HG03045 (cell line): ENCODE data around the gene MAP2K6.
A peak's percentile ranks its signal among the peaks of the same experiment; 100 is the strongest.

Source experiments
- ATAC-seq: cut with Tn5 transposase; IDR thresholded peaks from one replicate; pipeline ENCODE4 v1.9.1; 2021; ENCODE audit warnings: mild to moderate bottlenecking, moderate library complexity; ENCODE audit not compliant: unreplicated experiment

MAP2K6 gene

DNA sequence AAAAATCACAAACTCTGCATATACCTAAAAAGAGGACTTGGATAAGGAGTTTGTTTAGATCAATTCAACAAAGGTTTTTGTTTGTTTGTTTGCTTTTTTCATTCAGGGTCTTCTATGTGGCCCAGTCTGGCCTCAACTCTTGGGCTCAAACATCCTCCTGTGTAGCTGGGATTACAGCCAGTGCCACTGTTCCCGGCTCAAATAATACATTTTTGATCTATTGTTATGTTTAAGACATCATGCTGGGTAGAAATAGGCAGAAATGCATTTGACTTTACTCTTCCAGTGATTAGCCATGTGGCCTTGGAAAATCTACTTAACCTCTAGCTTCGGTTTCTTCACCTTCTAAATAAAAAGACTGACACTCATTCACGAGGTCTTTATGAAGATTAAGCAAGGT, 11.5 kb downstream of the MAP2K6 start:
- ATAC-seq, result no peak

DNA sequence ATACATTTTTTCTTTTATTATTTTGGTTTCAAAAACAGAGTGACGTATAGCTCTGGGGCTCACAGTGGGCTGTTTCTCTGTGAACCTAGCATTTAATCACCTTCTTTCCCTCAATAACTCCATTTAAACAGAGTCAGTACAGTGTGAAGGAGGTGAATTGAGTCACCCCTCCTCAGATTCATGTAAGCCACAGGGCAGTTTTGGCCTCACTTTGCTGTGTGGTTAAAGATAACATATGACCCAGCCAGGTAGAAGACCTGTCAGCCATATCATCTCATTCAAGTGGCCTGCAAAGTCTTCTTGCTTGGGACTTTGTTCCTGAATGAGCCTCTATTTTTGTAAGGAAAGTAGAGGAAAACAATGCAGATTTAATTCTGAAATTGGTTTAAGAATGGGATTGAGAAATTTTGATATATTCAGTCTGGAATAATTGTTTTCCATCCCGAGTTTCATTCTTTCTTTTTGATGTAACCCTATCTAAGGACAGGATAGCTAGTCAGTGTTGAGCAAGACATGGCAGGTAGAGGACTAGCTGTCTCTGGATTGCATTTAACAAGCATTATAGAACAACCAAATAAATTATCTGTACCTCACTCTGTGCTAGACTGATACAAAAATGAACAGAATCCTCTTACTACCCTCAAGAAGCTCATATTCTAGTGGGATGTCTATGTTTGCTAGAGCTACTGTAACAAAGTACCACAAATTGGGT, 13.1 kb downstream of the MAP2K6 start:
- ATAC-seq, result no peak

DNA sequence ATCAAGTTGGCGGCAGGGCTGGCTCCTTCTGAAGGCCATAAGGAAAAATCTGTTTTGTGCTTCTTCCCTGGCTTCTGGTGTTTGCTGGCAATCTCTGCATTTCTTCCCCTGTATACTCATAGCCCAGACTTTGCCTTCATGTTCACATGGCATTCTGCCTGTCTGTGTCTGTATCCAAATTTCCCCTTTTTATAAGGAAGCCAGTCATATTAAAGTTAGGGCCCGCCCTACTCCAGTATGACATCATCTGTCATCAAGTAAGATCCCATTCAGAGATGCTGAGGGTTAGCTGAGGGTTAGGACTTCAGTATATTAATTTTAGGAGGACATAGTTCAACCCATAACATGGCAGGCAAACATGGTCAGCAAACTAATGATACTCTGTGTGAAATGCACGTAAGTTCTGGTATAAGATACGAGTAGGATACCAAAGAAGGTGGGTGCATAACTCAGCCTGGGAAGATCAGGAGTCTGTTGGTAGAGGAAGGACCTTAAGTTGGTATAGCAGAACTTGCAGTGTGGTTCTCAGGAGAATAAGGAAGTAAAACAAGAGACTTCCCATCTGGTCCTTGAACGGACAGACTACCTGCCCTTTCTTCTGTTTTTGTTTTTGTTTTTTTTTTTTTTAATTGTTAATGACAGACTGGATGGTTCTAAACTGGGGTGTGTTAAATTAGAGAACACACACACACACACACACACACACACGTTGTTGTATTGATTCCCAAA, 13.9 kb downstream of the MAP2K6 start:
- ATAC-seq, result no peak

DNA sequence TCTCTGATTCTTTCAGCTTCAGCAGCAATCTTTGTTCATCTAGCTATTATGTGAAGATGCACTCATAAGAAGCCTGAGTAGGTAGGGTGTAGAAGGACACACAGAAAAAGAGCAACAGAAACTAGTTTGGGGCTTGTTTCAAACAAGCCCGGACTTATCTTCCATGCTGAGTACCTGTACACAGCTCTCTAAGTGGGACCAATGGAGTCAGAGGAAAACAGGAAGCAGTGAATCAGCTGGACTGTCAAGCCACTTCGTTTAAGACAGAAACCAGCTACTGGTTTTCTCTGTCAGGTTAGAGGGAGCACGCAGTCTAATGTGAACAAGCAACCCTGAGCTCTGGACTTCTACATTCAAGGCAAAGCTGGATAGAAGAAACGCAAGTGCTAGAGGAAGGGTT, 16.0 kb downstream of the MAP2K6 start:
- peak; percentile 48 for ATAC-seq

DNA sequence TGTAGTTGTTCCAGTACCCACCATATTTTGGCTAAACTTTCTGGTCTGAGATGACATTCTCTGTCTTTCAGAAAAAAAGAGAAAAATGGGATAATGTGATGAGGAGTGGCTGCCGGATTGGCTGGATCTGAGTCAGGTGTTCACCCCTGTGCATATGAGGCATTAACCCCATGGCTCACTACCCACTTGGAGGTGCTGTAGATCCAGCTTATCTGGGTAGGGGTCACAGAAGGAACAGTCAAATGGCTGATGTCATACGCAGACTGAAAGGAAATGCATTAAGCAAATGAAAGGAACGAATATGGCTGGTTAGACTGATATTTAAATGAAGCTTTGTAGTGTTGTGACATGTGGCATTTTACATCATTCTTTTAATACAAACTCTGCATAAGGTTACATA, 17.3 kb downstream of the MAP2K6 start:
- no peak for ATAC-seq

DNA sequence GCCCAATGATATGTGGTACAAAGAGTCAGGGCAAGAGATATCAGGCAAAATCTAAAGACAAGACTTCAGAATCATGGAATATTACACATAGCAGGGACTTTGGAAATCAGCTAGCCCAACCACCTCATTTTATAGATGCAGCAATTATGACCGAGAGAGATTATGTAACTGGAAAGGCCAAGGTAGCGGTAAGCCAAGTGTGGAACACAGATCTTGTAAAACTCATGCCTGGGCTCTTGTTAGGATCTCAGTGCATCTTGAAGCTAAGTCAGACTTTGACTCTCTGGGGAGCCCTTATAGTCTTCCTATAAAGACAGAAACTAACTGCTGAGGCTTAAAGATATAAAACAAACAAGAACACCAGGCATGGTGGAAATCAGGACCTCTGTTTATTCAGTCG, 18.6 kb downstream of the MAP2K6 start:
- no peak for ATAC-seq

DNA sequence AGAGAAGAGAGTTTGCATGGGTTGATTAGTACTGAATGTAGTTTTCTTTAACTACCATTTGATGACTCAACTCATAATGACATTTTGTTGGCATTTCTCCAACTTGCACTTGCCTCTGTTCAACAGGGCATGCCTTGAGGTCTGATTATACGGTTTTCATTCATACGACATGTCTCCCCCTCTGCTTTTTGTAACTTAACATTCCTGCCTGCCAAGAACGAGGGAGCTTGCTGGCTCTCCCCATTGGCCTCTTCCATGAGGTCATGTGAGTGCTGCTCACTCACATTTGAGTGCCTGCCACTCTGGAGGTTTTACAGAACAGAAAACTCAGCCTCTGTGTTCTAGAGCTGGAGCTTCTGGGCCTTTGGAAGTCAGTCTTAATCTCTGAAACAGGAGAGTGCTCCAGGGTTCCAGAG, 19.7 kb downstream of the MAP2K6 start:
- no peak for ATAC-seq

DNA sequence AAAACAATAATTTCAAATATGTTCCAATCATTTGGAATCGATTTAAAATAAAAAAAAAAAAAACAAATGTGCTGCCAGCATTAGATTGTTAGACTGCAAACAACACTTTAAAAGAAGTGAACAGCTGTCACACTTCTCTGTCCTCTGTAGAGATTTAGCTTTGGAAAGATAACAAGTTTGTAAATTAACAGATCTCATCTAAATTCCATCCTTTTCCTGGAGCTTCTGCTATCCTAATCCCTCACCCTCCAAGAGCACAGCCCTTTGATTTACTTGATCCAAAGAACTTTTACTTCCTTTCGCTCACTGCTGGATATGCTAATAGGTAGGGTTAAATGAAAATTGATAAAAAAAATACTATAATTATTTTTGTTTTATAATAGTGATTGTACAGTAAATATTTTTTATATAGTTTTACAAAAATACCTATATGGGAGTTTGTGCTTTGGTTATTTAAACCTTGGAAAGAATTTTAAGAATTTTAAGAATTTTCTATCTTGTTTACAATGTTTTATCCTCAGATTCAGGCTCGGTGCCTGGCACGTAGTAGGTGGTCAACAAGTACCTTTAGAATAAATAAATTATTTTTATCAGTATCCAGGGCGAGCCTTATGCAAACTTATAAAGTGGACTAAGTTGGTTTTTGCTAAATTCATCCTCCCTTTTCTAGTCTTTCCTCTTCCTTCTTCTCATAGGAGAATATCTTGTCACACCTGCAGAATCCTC, 21.6 kb downstream of the MAP2K6 start:
- ATAC-seq, result no peak

DNA sequence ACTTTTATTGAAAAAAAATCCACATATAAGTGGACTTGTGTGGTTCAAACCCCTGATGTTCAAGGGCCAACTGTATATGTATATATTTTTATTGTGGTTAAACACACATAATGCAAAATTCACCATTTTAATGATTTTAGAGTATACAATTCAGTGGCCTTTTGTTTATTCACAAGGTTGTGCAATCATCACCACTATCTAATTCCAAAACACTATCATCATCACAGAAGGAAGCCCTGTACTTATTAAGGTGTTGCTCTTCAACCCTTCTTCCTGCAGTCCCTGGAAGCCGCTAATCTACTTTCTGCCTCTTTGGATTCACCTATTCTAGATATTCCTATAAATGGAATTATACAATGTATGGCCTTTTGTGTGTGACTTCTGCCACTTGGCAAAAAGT, 23.0 kb downstream of the MAP2K6 start:
- no peak for ATAC-seq

DNA sequence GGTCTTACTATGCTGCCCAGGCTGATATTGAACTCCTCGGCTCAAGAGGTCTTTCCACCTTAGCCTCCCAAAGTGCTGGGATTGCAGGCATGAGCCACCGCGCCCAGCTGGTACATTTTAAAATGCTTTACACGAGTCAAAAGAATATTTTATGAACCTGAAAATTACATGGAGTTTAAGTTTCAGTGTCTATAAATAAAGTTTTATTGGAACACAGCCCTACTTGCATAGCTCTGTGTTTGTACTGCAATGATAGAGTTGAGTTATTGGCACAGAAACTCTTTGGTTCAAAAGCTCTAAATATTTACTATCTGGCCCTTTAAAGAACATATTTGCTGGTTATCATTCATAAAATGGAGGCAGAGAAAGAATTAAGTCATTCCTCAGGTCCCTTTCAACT, 24.3 kb downstream of the MAP2K6 start:
- no peak for ATAC-seq

DNA sequence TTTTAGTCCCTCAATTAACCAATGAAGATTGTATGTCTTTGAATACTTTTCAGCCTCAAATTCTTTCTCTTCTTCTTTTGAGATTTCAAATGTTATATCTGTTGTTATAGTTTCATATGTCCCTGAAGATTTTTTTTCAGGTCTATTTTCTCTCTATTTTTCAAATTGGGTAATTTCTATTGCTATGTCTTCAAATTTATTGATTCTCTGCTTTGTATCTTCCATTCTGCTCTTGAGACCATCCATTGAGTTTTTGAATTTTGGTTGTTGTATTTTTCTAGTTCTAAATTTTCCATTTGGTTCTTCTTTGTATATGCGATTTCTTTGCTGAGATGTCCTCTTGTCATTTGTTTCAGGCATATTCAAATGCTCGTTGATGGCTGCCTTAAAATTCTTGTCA, 26.7 kb downstream of the MAP2K6 start:
- ATAC-seq, result no peak

DNA sequence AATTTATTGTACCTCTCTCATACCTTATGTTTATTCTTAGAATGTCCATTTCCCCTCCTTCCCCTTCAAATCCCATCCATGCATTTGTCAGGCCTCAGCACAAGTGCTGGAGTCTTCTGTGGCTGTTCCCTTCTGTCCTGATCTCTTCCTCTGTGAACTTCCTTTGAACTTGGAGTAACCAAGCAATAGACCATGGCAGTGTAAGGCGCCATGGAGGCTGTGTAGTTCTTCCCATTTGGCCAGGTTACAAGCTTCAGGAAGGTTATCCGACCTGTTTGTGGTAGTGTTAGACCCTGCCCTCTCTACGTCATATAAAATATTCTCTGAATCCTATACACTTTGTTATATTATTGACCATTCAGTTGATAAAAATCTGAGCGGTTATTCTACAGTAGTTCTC, 28.6 kb downstream of the MAP2K6 start:
- no peak for ATAC-seq

DNA sequence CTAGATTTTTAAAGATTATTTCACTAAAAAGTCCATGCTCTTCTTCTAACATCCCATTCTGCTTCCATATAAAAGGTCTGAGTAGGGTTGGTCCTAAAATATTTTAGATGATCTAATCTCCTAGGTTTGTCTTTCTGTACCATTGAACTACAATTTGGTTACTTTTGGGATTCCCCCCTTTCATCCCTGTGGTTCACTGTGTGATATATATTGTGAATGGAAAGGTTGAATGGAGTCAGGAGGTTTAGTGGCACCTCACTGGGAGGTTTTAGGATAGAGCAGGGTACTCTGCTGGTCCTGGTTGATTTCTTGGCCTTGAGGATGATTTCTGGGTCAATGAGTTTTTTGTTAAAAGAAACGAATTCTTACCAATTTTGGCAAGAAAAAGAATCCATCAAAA, 29.5 kb downstream of the MAP2K6 start:
- no peak for ATAC-seq

DNA sequence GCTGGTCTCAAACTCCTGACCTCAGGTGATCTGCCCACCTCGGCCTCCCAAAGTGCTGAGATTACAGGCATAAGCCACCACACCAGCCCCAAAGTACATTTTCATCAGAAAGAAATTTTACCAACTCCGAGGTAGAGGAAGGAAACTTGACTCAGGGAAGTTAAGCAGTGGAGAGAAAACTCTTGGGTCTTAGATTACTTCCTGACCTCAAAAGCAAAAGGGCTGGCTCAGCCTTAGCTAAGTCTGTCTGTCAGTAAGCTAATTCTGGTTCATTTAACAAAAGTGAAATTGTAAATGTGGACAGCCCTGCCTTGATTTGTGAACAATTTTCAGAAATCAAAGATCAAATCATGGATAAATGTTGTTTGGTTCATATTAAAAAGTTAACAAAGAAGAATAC, 30.6 kb downstream of the MAP2K6 start:
- no peak for ATAC-seq

DNA sequence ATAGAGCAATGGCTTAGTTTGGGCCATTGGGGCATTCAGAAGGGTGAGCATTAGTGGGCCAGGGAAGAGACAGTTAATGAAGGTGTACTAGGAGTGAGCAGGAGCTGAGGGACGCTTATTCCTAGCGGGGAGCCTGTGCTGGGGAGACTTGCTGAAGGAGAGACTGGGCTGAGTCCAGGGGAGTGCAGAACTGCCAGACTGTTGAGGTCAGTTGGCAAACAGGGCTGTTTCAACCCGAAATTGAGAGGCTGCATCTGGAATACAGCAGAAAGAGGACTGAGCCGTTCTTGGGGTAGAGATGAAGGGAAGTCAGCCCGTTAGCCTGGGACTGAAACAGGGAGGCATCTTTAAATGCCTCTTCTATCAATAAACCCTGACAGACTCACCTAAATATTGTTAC, 33.2 kb downstream of the MAP2K6 start:
- ATAC-seq, result no peak

DNA sequence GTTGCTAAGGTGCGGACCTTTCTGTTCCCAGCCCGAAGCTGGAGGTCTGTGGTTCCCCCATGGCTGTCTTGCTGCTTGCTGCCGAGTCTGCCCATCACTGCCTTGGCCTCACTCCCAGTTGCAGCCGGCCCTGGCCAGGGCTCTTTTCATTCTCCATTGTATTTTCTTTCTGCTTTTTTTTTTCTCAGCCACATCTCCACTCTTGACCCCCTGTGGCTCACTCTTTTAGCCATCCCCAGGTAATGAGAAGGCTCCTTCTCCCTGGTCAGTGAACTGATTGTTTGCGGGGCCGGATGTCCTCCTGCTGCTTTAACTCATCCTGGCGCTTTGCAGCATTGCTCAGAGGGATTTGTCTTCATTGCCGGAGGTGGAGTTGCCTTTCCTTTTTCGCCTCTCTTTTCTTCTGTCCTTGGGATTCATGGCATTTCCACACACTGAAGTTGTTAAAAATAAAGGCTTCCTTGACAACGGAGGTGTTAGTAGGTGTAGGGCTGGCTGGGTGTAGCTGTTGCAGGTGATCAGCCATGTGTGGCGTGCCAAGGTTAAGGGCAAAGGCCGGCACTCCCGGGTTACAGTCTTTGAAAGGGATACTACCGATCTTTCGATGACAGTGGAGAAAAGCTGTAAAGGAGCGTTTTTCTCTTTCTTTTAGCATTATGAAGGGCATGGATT, 34.1 kb downstream of the MAP2K6 start:
- ATAC-seq, result no peak

DNA sequence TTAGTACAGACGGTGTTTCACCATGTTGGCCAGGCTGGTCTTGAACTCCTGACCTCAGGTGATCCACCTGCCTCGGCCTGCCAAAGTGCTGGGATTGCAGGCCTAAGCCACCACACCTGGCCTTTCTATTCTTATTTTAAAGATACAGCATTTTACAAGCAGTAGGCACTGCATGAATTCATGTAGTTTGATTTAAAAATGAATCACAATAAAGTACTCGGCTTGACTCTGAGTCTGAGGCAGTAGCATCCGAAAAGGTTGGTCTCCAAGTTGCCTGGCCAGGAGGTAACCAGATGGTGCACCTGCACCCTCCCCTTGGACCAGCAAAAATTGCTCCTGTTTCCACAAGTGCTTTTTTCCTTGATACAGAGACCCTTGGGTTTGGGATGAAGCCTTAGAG, 35.6 kb downstream of the MAP2K6 start:
- ATAC-seq, result no peak

DNA sequence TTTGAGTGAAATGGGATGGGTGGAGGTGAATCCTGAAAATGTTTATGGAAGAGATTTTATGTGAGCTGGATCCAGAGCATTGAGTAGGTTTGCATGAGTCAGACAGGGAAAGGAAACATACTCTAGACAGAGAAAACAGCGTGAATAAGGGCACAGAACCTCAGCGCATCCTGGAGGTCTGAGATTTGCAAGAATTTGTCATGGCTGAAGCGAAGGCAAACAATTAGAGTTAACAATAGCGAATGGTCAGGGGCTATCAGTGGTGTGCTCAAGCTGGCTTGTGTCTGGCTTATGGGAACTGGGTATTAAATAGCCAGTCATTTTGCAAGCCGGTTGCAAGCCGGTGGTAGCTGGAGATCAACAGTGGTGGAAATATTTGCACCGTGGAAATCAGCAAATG, 36.4 kb downstream of the MAP2K6 start:
- no peak for ATAC-seq

DNA sequence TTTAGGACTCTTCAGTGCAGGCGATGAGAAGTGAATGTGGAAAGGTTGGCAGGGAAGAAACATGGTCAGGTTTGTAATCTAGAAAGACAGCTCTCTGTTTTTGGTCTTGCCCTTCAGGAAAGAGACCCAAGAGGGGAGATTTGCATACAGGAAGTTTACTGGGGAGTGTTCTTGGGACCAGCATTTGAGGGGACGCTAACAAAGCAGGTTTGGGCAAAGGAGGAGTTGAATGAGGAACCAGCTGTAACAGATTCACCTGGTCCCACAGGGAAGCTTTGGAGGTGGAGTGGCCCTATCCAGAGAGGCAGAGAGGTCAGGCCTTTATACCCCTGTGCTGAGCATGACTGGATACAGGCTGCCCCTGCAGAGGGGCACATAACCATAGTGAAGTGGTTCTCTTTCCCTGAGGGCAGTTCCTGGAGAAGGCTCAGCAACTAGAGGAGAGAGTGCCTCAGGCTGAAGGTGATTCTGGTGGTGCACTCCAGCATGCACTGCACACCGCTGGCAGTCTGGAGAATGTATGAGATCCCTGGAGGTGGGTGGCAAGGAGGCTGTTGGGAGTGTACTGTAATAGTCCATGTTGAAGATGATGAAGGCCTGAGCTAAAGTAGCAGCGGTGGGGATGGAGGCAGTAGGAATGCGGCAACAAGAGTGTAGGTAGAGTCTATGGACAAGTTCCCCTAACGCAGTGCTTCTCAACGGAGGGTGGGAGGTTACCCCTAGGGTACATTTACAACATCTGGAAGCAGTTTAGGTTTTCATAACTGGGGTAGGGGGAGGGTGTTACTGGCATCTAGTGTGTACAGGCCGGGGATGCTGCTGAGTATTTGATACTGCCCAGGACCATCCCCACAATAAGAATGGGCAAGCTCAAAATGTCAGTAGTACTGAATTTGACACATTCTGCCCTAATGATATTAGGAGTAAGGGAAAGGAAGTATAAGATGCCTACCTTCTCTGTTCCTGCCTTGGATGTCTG, 37.2 kb downstream of the MAP2K6 start:
- ATAC-seq, result peak; percentile 75

DNA sequence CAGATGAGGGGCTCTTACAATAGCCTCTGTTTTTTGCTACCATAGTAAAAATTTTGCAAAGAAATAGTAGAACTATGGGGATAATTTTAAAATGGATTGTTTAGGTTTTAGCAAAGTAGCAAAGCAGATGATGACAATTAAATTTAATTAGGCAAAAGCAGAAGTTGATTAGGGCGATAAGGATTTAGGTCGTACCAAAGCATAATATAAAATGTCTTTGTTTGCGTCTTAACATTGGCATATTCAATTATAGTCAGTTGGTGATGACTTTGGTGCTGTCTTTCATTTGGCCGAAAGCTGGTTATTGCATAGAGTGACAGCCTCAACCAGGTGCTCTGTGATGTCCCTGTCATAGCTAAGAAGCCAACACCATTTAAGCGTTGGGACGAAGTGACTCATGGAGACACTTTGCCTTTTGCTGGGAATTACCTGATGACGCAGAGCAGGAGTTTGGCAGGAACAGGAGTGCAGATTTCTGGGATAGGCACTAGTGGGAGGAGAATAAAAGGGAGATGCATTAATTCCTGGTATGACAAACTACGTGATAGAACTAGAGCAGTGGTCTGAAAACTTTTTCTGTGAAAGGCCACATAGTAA, 38.3 kb downstream of the MAP2K6 start:
- no peak for ATAC-seq
